ENCODE data around the gene MAPT.
A peak's percentile ranks its signal among the peaks of the same experiment; 100 is the strongest.
"Not testable (repeated sequence)": the region's sequence is repeated elsewhere in the genome, so short reads cannot be mapped to it uniquely, and the experiment has no call there.

The MAPT gene

GRCh38 chr17:45931677-45932076 is 37.3 kb downstream of the MAPT start:
- no peak for ATAC-seq

GRCh38 chr17:45934044-45934979 is 40.0 kb downstream of the MAPT start:
- no peak for ATAC-seq

- ATAC-seq, result no peak
These were observed 40.9 kb downstream of the MAPT start for GRCh38 chr17:45935197-45935709.

- no peak for ATAC-seq
These were observed 41.6 kb downstream of the MAPT start for GRCh38 chr17:45935710-45936509.

GRCh38 chr17:45936610-45937009 is 42.3 kb downstream of the MAPT start:
- ATAC-seq, result no peak

- not testable (repeated sequence) for ATAC-seq
These were observed 42.8 kb downstream of the MAPT start for GRCh38 chr17:45937186-45937585.

GRCh38 chr17:45939395-45939794 is 45.0 kb downstream of the MAPT start:
- ATAC-seq, result no peak

GRCh38 chr17:45940293-45940692 is 45.9 kb downstream of the MAPT start:
- no peak for ATAC-seq

- ATAC-seq, result no peak
These were observed 46.5 kb downstream of the MAPT start for GRCh38 chr17:45940826-45941225.

GRCh38 chr17:45941395-45941794 is 47.0 kb downstream of the MAPT start:
- ATAC-seq, result no peak

GRCh38 chr17:45942284-45942683 is 47.9 kb downstream of the MAPT start:
- ATAC-seq, result no peak

GRCh38 chr17:45946841-45947256 is 52.5 kb downstream of the MAPT start:
- no peak for ATAC-seq

- no peak for ATAC-seq
These were observed 54.1 kb downstream of the MAPT start for GRCh38 chr17:45948498-45948880.

- ATAC-seq, result peak; percentile 92 to 94
These were observed 54.7 kb downstream of the MAPT start for GRCh38 chr17:45948881-45949624.

- no peak for ATAC-seq
These were observed 55.5 kb downstream of the MAPT start for GRCh38 chr17:45949755-45950320.

- no peak for ATAC-seq
These were observed 56.5 kb downstream of the MAPT start for GRCh38 chr17:45950888-45951287.

GRCh38 chr17:45951403-45951802 is 57.0 kb downstream of the MAPT start:
- no peak for ATAC-seq

GRCh38 chr17:45951941-45952340 is 57.6 kb downstream of the MAPT start:
- no peak for ATAC-seq

GRCh38 chr17:45952814-45953320 is 58.5 kb downstream of the MAPT start:
- no peak for ATAC-seq

GRCh38 chr17:45953561-45953960 is 59.2 kb downstream of the MAPT start:
- ATAC-seq, result no peak

- no peak for ATAC-seq
These were observed 60.6 kb downstream of the MAPT start for GRCh38 chr17:45954914-45955313.

GRCh38 chr17:45955326-45955725 is 61.0 kb downstream of the MAPT start:
- no peak for ATAC-seq

All from activated CD4-positive, CD25-positive, alpha-beta regulatory T cell treated with anti-CD3 and anti-CD28 coated beads, Interleukin-2, amount 50 U/mL, for 24 hours (primary cell).